Panc1 (cell line): ENCODE measurements around the gene CD276.

Experiments used
- CTCF ChIP-seq: fragments of 450-650 bp; IDR thresholded peaks from 2 replicates; pipeline ENCODE4 v1.5.1; 2017; ENCODE audit warnings: mild to moderate bottlenecking
- POLR2AphosphoS5 ChIP-seq: IDR thresholded peaks from 2 replicates; pipeline ENCODE4 v1.6.1; 2012; ENCODE audit warnings: mild to moderate bottlenecking, low read depth, low read length, moderate library complexity

GRCh38 chr15:73737535-73737934 is 53.4 kb downstream of the CD276 start:
- TF ChIP-seq POLR2AphosphoS5 (no peak), CTCF (no peak)
